ENCODE results near the gene ZDHHC8.
A peak's percentile ranks its signal among the peaks of the same experiment; 100 is the strongest.

Gene ZDHHC8

GRCh38 chr22:20121856-20122415 is 9.7 kb upstream of the ZDHHC8 start:
- H3K9ac ChIP-seq (ENCODE audit: low read depth, low read length), result no peak overlapping the region
- peaks cover 78% of the 10 kb centered on the region for H3K79me2 ChIP-seq (ENCODE audit: insufficient read depth, low read length)
- no peak for TF ChIP-seq EZH2 (IDR thresholded peaks at IDR 0.05; ENCODE audit: borderline replicate concordance, low read depth, low read length, severe bottlenecking)
- no peak for TF ChIP-seq CTCF (IDR thresholded peaks at IDR 0.05; ENCODE audit: borderline replicate concordance, extremely low read depth, low read length, poor library complexity, severe bottlenecking)
- H3K27ac ChIP-seq (ENCODE audit: low read length), result no peak overlapping the region
- peaks cover 38% of the 10 kb centered on the region for H3K4me1 ChIP-seq (ENCODE audit: insufficient read depth, low read length)
- peaks cover 86% of the 10 kb centered on the region for H4K20me1 ChIP-seq (ENCODE audit: insufficient read depth, low read length)
- no peaks in the 10 kb centered on the region for H3K9me3 ChIP-seq (ENCODE audit: insufficient read depth, low read length, severe bottlenecking)
- DNase-seq, result no peak
- H2AFZ ChIP-seq (ENCODE audit: low read depth, low read length), result no peak overlapping the region
- peak overlapping the region; percentile 47 for H3K4me2 ChIP-seq (ENCODE audit: insufficient read depth, low read length)
- H3K27me3 ChIP-seq (ENCODE audit: insufficient read depth, low read length, poor library complexity), result no peaks in the 10 kb centered on the region
- peaks cover 91% of the 10 kb centered on the region for H3K36me3 ChIP-seq (ENCODE audit: insufficient read depth, low read length)
- H3K4me3 ChIP-seq (ENCODE audit: low read depth in 1 of 2, low read length in 2 of 2), result no peak overlapping the region
- ATAC-seq (ENCODE audit: insufficient read depth, low read depth), result no peak

- Histone ChIP-seq H4K20me1 (ENCODE audit: insufficient read depth, low read length) (peaks cover 93% of the 10 kb centered on the region), H3K27me3 (ENCODE audit: insufficient read depth, low read length, poor library complexity) (no peaks in the 10 kb centered on the region), H3K79me2 (ENCODE audit: insufficient read depth, low read length) (peaks cover 64% of the 10 kb centered on the region), H2AFZ (ENCODE audit: low read depth, low read length) (no peak overlapping the region), H3K9ac (ENCODE audit: low read depth, low read length) (no peak overlapping the region), H3K4me1 (ENCODE audit: insufficient read depth, low read length) (peaks cover 35% of the 10 kb centered on the region), H3K4me3 (ENCODE audit: low read depth in 1 of 2, low read length in 2 of 2) (no peak overlapping the region), H3K9me3 (ENCODE audit: insufficient read depth, low read length, severe bottlenecking) (no peaks in the 10 kb centered on the region), H3K4me2 (ENCODE audit: insufficient read depth, low read length) (0 out of 2 replicates have a peak overlapping the region, but pooled peaks have one; percentile 9), H3K36me3 (ENCODE audit: insufficient read depth, low read length) (peaks cover 94% of the 10 kb centered on the region), H3K27ac (ENCODE audit: low read length) (no peak overlapping the region)
- TF ChIP-seq CTCF (IDR thresholded peaks at IDR 0.05; ENCODE audit: borderline replicate concordance, extremely low read depth, low read length, poor library complexity, severe bottlenecking), result no peak
- no peak for TF ChIP-seq EZH2 (IDR thresholded peaks at IDR 0.05; ENCODE audit: borderline replicate concordance, low read depth, low read length, severe bottlenecking)
- no peak for ATAC-seq (ENCODE audit: insufficient read depth, low read depth)
- no peak for DNase-seq
Observed at GRCh38 chr22:20123366-20124082, 8.1 kb upstream of the ZDHHC8 start.

GRCh38 chr22:20124083-20124787 is 7.4 kb upstream of the ZDHHC8 start:
- Histone ChIP-seq H3K4me1 (ENCODE audit: insufficient read depth, low read length) (peaks cover 28% of the 10 kb centered on the region), H3K79me2 (ENCODE audit: insufficient read depth, low read length) (peaks cover 57% of the 10 kb centered on the region), H3K4me2 (ENCODE audit: insufficient read depth, low read length) (no peak overlapping the region), H3K36me3 (ENCODE audit: insufficient read depth, low read length) (peaks cover 87% of the 10 kb centered on the region), H3K4me3 (ENCODE audit: low read depth in 1 of 2, low read length in 2 of 2) (no peak overlapping the region), H4K20me1 (ENCODE audit: insufficient read depth, low read length) (peaks cover 93% of the 10 kb centered on the region), H3K27ac (ENCODE audit: low read length) (no peak overlapping the region), H3K9me3 (ENCODE audit: insufficient read depth, low read length, severe bottlenecking) (no peaks in the 10 kb centered on the region), H3K9ac (ENCODE audit: low read depth, low read length) (no peak overlapping the region), H2AFZ (ENCODE audit: low read depth, low read length) (no peak overlapping the region), H3K27me3 (ENCODE audit: insufficient read depth, low read length, poor library complexity) (no peaks in the 10 kb centered on the region)
- TF ChIP-seq CTCF (IDR thresholded peaks at IDR 0.05; ENCODE audit: borderline replicate concordance, extremely low read depth, low read length, poor library complexity, severe bottlenecking) (no peak), EZH2 (IDR thresholded peaks at IDR 0.05; ENCODE audit: borderline replicate concordance, low read depth, low read length, severe bottlenecking) (no peak)
- ATAC-seq (ENCODE audit: insufficient read depth, low read depth) (no peak), DNase-seq (no peak)
